Cerebellar nuclear complex (tissue), 1 donor: ENCODE measurements around the gene RAD51.

Experiments
- DNase-seq, 2 experiments: peaks; one replicate each; lab custom pipeline; 2025; lab: John Stamatoyannopoulos, UW

The RAD51 gene

DNA sequence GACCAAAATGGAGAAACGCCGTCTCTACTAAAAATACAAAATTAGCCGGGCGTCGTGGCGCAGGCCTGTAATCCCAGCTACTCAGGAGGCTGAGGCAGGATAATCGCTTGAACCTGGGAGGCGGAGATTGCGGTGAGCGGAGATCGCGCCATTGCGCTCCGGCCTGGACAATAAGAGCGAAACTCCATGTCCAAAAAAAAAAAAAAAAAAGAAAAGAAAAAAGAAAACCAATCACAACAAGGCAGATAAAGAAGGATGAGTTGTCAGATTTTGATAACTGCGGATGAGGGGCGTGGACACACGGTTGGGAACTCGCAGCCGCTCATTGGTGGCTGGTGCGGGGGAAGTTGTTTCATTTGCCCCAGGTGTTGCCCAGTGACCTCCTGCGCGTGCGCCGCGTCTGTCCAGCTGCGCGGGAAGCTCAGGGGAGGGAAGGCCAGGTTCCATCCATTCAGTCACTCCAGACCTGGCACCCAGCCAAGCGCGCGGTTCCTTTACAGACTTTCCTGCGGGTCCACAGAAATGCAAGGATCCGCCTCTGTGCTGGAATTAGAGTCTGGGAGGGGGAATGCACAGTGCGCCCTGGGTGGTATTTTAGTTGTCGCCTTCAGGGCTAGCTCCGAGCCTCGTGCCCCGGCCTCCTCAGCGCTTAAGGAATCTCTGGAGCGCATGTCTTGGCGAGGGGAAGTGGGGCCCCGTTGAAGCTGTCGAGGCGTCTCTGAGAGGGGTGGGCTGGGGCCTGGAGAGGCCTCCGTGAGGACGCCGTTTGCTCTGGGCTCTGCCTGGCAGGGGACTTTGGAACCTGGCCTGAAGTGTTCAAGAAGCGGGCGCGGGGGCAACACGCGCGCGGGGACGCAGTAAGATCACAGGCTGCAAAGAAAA lies 68.2 kb downstream of the RAD51 start:
- DNase-seq, result no peak

DNA sequence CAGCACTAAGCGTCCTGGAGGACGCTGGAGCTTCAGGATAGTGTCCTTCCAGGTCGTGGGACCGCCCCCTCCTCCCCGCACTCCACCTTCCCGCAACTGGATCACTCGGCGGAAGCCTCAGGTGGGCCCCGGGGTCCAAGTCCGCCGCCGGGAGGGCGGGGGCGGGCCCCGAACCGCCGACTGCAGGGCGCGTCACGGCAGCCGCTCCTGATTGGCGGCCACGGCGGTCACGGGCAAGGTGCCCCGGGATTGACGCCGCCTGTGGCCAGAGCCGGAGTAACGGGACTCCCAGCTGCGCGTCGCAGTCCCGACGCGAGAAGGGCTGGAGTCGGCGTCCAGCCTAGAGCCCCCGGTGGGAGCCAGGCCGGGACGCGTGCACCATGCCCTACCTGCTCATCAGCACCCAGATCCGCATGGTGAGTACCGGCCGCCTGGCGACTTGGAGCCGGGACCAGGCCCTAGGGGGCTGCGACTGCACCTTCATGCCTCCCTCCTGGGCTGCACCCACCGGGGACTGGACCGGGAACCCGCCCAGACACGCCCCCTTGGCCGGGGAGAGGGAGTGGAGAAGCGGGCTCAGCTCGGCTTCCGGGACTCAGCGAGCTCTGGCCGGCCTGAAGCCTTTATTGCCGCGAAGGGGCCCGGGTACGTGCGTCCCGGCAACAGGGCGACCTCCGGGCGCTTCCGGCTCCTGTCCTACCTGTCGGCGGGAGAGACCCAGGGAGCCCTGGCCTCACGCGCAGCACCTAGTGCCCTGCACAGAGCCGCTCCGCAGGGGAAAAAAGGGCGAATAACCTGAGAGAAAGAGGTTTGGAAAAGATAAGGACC lies 69.0 kb downstream of the RAD51 start, which contains the start of gene GCHFR:
GCHFR (plus strand) TSS at position 268 of the 828 bp plus-strand sequence; CDS start at position 381, 113 bp downstream.
- DNase-seq, result no peak

DNA sequence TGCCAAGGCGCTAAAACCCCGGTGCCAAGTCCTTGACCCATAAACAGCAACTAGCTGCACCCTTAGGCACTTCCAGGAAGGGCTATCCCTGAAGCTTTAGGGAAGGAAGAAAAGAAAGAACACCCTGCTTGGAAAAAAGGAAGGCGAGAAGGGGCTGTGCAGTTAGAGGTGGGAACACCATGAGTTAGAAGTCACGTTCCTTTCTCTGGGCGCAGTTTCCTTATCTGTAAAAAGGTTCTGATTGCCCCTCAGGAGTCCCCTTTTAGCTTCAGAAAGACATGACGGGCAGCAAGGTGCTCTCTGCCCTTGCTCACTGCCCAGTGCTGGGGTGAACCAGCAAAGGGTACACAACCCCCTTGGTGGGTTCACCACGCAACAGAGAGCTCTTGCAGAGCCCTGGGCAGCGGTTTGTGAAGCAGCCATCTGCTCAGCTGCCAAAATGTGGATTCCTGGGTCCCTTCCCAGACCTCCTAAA lies 69.7 kb downstream of the RAD51 start:
- DNase-seq, result no peak

DNA sequence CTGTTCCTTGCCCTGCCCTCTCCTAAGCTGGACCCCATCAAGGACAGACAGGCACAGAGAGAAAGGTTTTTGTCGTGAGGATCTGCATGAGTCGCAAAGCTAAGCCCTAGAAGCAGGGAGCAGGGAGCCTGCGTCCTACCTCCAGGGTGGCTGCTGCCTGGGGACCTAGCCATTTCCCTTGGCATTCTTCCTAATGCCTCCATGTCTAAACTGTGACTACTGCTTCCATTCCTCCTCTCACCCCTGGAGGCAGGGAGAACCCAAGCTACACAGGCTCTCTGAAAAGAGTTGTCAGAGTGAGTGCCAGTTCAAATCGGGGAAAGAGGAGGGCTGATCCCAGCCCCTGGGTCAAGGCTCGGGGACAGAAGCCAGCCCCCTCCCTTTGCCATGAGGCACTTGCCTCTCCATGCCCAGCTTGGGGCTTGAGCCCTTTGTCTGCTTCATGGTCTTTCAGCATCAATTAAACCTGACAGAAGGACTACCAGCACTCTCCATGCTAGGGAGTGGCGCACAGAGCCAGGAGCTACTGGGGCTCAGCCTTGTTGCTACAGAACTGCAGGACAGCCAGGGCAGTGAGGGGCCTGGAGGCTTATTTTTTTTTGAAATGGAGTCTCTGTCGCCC lies 71.3 kb downstream of the RAD51 start:
- DNase-seq, result no peak

DNA sequence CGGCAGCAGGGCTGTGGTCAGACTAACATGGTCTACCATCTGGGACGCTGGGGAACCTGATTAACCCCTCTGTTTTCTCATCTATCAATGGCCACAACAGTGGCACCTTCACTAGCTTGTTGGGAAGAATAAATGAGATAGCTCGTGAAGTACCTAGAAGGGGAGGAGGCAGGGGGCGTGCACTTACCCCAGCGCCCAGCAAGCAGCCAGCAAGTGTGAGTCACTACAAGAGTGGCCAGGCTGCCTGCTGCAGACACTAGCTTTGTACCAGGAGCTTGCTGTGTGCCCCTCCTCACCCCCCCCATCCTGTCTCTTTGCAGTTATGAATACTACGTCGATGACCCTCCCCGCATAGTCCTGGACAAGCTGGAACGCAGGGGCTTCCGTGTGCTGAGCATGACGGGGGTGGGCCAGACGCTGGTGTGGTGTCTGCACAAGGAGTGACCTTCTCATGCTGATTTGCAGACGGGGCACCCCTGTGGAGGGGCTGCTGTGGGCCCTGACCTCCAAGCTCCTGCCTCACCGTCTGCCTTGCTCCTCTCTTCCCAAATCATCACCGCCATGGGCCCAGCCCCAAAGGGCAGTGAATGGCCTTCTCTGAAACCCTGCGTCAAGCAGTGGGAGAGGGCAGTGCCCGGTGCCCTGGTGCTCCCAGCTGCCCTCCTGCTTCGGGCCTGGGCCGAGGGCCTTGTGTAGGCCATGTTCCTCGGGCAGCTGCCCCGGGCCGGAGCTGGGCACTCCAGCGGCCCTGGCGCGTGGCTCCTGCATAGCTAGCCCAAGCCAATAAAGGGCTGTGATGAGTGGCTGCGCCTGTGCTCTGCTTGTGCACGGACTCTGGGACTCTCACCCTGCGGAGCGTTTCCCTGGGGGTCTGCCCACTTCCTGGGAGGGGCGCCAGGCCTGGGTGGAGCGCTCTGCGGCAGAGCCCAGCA lies 72.2 kb downstream of the RAD51 start:
- no peak for DNase-seq

DNA sequence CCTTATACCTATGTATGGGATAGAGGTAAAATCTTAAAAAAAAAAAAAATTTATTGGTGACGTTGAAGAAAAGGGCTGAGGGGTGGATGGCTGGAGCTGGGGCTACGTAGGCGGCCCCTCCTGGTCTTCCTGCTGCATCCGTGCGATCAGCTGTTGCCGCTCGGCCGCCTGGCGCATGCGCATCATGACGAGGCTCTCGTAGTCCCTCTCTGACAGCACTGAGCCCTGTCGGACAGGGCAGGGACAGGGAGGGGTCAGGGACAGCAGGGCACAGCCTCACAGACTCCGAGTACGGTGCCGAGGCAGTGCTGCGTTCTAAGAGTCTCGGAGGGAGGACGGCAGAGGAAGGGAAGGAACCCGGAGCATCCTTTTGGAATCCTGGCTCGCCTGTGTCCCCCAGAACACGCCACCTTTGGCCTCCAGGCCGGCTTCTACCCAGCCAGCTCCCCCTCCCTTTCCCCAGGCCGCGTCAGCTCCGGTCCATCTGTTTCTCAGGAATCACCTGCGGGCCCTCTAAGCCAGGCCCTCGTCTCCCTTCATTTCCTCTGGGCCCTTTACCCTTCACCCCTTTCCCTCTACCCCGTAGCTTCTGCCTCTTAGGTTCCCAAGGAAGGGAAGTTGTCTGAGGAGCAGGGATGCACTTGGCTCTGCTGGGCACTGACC lies 73.0 kb downstream of the RAD51 start:
- DNase-seq, result peak; percentile 6 to 44

DNA sequence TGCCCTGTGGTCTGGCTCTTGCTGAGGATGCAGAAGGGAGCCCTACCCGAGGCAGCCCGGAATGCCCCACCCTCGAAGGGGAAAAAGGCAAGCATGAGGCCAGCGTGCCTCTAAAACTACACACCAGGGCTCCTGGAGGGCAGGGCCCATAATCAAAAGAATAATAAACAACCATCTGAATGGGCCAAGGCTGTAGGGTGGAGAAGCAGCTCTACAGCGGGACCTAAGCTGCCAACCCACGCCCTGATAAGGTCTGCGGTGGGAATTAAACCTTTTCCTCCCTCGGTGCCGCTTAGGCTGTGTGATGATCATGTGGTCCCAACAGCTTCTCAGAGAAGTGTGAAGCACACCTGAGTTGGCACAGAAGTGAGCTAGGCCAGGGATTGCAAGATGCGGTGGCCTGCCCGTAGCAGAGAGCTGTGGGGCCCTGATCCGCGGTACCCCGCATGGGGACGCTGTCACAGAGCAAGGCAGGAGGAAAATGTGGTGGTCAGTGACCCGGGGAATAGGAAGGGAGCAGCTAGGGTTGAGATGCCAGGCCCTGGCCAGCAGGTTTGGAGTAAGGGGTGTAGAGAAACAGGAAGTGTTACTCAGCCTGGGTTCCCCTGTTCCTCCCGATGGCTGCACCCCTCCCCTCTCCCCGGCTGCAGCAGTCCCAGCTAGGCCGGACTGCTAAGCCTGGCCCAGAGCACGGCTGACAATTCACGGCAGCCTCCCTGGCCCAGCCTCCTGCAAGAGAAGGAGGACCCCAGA lies 73.7 kb downstream of the RAD51 start:
- DNase-seq, result no peak

DNA sequence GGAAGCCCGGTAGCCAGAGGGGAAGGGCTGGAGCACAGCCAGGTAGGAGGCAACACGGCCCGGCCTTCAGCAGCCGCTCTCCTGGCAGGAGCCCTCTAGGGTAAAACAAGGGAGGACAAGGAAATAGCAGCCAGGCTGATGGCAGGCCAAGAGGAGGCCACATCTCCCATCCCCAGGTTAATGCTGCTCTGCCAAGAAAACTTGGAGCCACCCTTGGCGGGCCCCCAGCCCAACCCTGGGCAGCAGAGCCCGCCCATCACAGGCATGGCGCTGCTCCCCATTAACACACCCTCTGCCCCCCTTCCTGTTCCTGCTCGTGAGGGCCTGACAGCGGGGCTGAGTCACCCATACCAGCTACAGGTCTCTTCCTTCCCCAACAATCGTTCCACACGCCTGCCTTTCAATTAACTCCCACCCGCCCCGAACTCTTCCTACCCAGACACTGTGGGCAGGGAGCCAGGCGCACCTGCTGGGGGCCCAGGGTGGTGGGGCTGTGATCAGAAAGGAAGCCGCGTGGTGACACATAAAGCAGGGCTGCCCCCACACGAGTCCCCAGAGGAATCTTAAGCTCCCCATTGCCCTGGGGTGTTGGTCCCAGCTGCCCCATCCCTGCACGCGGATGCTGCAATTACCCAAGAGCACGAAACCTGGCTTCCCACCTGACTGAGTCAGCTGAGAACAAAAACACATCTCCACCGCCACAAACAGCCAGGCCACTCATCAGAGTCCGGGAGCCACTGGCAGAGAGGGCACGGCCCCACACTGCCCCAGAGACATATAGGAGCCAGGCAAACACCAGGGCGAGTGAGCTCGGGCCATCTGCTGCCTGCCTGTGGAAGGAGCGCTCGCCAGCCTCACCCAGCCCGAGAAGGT lies 74.5 kb downstream of the RAD51 start, which contains the start of gene C15orf62:
C15orf62 (plus strand) TSS at position 707 of the 873 bp plus-strand sequence. CDS start 516 bp downstream, outside the sequence.
- DNase-seq, result peak in 1 of 2 experiments; percentile 38

DNA sequence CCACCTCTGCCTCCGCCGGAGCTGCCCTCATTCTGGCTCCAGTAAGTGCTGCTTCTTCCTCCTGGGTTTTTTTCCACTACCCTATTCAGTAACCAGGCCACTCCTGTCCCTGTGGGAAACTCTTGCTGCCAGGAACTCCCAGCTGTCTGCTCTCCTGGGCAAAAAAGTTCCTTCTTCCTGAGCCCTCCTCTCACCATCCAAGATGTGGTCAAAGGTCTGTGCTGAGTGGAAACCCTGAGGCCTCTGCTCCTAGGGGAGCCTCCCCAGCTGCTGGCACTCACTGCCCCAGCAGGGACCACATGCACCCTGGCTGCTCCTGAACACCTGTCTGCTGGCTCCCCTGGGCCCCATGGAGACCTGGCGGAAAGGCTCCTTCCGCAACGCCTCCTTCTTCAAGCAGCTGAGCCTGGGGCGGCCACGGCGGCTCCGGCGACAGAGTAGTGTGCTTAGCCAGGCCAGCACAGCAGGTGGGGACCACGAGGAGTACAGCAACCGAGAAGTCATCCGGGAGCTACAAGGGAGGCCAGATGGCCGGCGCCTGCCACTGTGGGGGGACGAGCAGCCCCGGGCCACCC lies 75.3 kb downstream of the RAD51 start:
- peak in 1 of 2 experiments; percentile 17 for DNase-seq

DNA sequence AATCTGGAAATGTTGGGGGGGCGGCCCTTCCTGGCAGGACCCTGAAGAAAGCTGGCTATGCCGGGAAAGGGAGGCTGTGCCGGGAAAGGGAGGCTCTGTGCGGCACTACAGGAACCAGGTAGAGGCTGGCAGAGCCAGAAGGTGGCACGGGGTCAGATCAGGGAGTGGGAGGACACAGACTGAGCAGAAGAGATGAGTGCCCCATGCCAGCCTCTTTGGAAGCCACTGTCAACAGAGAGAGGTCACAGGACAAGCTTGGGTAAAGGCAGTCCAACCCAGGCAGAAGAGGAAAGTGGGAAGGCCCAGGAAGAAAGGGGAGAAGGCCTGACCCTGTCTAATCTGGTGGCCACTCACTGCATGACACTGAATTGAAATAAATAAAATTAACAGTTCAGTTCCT lies 76.3 kb downstream of the RAD51 start:
- DNase-seq, result no peak

DNA sequence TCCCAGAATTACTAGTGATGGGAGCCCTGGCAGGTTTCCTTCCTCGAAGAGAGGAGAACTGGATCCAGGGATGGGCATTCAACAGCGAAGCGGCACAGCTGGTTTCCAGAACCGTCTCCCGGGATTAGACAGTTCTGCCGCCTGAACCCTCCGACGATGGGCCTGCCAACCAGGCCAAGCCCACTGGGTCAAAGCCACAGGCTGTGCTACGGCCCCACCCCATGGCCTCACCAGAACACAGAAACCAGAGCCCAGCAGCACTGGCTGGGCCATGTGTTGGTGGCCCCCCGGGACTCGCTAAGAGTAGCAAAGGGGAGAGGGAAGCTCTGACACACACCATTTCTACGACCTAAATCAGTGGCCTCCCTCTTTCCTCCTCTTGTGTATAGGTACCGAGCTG lies 77.0 kb downstream of the RAD51 start:
- no peak for DNase-seq

DNA sequence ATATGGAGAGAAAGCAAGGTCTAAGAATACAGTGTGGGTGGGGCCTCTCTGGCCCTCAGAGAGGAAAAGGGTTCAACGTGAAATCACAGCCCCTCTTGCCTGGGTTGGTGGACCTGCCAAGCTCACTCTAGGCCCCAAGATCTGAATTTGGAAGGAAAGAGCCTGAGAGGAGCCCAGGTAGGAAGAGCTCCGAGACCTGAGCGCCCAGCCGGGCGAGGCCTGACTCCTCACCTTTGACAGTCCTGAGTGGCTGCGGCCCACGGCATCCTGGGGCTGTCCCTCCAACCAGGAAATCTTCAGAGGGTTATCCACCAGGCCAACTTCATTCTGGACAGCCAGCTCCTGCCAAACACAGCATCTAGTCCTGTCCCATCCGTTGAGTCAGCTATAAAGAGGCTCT lies 78.5 kb downstream of the RAD51 start:
- DNase-seq, result no peak

DNA sequence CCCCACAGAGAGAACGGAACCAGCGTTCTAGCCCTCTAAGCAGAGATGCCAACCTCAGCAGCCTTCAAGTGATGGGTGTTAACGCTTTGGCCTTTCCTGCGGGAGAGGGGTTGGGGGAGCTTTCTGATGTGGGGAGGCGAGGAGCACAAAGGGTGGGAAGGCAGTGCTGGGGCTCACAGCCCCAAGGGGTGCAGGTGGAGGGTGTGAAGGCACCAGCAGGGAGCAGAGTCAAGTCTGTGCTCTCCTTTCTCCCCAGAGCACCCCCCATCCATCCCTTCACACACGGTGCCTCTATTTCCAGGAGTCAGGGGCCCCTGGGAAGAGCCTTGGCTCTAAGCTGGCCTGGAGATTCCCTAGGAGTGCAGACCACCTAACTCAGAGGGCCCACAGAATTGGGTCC lies 78.9 kb downstream of the RAD51 start:
- DNase-seq, result no peak

DNA sequence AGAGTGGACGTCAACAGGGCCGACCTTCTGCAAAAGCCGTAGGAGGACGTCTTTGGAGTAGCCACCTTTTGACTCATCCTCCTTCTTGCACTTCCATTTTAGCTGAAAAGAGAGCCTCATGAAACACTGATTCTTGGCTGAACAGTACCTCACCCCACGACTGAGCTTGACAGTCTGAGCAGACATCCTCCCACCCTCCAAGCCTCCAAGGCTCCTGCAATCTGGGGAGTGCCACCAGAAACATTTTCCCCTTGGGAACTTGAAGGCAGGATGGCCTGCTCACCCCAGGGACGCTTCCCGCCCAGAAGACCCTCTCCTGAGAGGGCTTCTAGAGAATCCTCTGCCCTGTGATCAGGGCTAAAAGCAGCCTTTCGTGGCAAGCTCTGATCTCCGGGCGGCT lies 80.0 kb downstream of the RAD51 start:
- no peak for DNase-seq

DNA sequence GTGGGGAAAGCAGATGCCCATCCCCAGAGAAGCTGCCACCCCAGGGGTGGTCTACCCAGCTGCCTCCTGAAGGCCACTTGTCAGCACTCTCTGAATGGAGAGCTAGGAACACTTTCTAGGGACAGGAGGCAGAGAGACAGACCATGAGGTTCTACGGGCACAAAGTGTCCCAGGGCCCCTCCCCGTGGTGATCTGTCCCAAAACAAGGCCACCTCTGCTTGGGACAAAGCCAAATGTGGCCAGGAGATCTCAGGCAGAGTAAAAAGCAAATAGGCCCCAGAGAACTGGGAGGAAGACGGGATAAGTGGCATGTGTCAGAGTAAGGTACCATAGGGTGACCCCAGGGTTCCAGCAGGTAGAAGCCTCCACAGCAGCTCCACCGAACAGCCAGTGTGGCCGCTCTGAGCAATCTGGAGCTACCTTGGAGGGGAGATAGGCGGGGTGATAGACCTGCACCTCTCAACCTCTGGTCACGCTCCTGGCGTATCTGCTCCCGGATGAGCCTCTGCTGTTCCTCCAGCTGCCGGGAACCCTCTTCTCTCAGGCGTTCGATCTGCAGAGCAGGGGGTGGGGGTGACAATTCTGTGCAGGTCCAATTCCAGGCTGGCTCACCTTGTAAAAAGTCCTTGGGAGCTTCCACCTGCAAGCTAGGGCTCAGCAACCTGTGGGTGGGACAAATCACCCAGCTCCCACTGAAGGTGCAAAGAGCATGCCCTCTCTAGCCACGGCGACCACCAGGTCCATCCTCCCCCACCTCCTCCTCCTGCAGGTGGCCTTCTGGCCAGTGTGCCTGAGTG lies 81.0 kb downstream of the RAD51 start:
- no peak for DNase-seq

DNA sequence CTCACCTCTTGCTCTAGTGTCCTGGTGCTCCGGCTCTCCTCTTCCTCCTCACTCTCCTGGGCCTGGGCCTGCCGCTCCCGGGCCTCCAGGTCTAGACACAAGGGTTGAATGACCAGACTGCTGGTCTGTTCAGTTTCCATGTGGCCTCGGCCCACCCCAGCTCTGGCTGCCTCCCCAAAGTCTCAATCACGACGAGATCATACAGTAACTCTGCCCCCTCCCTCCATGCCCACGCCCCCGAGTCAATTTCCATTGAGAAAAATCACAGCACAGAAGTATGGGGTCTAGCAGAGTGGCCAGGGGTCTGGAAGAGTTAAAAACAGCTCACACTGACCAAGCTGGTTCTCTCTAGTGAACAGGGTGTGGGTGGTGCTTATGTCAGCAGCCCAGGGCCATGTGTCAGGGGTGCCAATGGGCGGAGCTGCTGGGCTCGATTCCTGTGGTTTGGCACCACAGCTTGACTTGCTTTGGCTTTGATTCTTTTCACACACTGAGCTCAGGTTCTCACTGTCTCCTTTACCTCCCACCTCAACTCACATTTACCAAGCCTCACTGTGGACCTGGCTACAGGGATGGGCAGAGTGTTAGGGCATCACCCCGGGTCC lies 81.7 kb downstream of the RAD51 start:
- no peak for DNase-seq
